Renal pelvis (tissue), 4 donors: ENCODE data around the gene ADAD2. TPM values are rescaled to one million over a fixed set of nuclear protein-coding genes. Genes with fewer than 3 reads are reported as not detected.

Experiments
- DNase-seq: peaks from one replicate; pipeline ENCODE4 v3.0.0-alpha.2; 2013
- polyA plus RNA-seq, 3 donors: library from polyadenylated mRNA; unstranded; fragments of 120-200 nt; gene quantifications; one replicate each; pipeline ENCODE4 v1.2.1, GENCODE V29; 2013; ENCODE audit not compliant: insufficient read length in 3 of 3

The ADAD2 gene
- polyA plus RNA-seq, 3 donors, result 0.16 to 0.34 (median 0.25) TPM

DNA sequence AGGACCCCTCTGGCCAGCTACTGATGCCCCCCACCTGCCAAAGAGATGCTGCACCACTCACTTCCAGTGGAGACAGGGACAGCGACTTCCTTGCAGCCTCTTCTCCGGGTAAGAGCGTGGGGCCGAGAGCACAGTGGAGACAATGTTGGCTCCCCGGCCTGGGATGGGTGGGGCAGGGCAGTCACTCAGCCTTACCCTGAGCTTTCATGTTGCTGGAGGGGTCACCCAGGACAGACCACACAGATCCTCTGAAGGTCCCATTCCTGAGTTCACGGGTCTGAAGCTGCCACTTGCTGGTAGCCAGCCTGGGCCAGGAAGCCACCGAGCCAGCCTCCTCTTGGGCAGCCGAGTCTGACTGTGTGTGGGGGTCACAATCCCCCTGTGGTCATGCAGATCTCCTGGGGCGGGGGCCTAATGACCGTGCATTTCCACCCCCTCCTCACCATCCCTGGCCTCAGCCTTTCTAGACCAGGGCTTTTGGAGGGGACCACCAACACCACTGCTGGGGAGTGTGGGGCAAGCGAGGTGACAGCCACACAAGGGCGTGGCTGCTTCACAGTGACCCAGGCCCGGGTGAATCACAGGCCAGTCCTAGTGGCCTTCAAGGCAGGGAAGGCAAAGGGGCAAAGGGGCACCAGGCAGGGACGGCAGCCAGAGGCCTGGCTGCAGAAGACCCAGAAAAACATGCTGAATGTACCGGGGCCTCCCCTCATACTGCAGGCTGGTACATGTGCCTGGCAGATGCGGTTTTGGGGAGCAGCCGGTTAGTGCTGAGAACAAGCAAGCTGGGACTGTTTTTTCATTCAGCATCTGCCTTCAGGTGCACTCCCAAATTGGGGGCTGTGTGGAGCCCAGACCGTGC is 14.5 kb upstream of the ADAD2 start:
- no peak for DNase-seq

DNA sequence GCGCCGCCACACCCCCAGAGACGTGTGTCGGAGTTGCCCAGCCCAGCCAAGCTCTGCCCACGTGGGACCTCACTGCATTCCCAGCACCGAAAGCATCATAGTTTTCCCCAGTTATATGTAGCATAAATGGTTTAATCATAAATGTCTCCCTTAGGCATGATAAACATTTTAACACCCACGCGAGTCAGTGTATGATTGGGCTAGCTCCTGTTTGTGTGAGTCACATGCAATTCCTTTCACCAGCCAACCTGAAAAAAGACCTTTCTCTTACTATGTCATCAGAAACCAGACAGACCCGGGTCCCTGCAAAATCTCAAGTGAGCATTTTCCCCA is 13.2 kb upstream of the ADAD2 start:
- no peak for DNase-seq

DNA sequence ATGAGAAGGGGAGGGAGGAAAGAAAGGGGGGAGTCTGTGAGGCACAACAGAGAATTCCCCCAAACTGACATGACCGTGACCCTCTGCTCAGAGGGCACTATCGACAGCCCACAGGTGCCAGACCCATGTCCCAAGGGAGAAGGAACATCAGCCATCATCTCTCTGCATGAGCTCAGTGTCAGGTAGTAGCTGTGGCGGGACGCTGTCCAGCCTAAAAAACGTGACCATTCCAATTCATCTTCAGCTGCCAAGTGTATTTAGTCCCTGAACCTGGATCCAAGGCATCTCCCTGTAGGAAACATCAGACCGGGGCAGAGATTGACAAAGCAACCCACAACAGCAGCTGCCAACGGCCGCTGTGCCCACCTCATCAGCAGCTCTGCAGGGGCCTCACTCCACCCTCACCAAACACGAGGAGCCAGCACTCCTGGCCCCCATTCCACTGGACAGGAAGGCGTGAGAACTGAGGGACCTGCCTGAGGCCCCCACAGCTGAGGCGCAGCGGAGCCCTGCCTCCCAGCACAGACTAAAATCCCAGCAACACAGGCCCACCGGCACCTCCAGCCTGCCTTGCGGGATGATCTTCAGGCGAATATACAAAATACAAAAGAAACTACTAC is 12.7 kb upstream of the ADAD2 start:
- DNase-seq, result no peak

DNA sequence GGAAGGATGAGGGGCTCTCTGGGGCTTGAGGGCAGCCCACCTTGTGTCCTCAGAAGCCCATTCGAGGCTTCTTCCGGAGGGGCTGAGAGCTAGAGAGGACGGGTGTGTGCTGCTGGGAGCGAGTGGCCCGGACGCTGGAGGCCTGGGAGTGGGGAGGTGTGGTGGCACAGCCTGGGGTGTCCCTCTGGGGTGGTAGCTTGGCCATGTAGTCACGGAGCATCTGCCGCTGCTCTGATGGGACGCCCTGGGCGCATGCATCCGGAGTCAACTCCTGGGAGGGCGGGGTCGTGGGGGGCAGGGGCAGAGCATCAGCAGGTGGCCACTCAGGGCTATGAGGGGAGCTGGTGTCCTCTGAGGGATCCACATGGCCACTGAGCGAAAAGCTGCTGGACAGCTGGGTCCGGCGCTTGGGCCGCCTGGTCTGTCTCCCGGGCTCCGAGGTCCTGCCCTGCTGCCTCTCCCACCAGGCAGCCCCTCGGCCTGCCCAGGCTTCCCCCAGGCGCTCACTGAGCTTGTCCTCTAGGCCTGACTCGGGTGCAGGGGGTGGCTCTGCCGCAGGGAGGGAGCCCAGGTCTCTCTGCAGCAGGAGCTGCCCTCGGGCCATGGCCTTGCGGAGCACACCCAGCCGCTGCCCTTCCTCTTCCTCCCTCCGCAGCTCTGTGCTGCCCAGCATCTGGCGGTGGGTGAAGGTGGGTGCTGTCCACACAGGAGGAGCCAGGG is 11.9 kb upstream of the ADAD2 start:
- DNase-seq, result no peak

DNA sequence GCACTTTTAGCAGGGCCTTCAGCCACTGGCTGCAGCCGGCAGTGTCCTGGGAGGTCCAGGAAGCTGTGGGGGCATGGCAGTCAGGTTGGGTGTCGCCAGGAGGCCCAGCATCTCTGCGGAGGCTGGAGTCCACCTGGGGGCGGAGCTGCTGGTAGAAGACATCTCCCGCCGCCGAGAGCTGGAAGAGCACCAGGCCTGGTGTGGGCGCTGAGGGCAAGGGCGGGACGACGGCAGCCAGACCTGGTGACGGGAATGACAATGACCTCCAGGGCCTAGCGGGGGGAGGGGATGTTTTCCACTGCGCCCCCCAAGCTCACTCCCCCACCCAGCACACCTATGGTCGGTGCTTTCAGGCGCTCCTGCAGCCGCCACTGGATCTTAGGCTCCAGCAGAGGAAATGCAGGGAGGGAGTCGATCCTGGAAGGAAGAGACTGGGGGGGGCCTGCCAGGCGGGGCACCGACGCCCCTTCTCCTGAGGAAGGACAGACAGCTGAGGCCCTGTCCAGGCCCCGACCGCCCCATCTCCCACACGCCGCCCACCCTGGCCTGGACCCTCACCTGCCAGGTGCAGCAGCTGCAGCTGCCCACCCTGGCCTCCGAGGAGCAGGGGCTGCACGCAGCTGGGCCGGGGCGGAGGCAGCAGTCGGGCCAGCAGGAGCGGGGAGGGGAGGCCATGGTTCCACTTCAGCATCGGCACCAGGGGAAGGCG is 11.2 kb upstream of the ADAD2 start:
- DNase-seq, result no peak

DNA sequence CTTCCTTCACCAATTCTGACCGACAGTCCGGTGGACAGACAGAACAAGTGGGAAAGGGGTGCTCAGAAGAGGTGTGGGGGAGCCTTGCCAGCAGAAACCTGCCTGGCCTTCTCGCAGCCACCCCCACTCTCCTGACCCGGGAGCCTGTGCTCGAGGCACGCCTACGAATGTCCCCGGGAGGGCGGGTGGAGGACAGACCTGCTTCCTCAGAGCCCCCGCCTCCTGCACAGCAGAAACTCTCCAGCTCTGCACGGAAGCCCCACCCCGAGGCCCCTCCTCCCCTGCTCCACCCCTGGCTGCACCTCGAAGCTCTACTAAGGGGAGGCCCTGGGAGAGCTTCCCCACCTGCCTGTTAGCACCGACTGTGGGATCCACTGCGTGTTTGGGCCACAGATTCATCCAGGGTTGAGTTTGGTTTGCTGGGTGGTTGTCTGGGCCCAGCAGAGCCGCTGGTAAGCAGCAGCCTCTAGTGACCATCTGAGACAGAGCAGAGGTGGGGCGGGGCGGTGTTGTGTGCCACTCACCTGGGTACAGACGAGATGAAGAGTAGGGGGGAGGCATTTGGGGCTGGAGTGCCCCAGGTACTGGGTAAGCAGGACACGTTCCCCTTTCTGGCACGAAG is 10.3 kb upstream of the ADAD2 start:
- no peak for DNase-seq

DNA sequence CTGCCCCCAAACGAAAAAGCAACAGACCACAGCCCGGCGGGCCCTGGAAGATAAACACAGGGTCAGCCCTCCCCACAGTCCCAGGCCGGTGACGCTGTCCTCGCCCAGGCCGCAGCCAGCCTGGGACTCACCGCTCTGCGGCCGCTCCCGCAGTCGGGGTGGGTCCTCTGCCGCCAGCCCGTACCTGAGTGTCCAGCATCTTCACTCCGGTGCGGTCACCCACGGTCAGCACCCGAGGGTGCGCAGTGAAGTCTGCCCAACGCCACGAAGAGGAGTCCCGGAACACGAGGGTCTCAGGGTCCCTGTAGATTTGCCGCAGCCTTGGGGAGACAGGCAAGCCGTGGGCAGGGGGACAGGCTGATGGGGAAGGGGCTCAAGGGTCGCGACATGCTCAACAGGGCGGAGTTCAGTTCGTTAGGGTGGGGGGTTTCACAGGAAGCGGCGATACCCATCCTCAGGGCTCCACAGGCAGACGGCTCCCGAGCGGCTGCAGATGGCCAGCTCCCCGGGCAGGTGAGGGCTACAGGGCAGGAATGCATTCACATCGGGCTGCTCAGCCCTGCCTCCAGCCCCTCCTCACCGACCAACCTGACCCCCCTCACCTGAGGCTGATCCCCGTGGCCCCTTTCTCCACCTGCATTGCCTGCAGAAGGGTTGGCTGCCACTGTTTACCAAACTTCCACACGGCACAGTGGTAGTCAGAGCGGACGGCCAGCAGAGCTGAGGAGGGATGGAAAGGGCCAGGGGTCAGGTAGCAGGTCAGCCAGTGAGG is 9.6 kb upstream of the ADAD2 start:
- DNase-seq, result no peak

DNA sequence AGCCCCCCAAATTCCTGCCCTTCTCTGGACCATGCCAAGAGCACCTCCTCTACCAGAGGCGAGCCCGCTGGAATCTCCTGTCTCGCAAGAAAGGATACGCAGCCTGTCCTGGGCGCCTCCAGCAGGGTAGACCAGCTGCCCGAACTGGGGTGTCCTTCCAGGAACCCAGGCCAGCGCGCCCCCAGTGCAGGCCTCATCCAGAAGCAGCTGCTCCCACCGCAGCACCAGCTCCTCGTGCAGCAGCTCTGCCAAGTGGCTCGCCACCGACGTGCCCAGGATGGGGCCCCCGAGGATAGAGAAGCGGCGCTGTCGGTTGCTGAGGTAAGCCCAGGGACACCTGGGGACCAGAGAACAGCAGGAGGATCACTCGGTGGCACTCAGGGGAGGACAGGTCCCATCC is 8.9 kb upstream of the ADAD2 start:
- no peak for DNase-seq

DNA sequence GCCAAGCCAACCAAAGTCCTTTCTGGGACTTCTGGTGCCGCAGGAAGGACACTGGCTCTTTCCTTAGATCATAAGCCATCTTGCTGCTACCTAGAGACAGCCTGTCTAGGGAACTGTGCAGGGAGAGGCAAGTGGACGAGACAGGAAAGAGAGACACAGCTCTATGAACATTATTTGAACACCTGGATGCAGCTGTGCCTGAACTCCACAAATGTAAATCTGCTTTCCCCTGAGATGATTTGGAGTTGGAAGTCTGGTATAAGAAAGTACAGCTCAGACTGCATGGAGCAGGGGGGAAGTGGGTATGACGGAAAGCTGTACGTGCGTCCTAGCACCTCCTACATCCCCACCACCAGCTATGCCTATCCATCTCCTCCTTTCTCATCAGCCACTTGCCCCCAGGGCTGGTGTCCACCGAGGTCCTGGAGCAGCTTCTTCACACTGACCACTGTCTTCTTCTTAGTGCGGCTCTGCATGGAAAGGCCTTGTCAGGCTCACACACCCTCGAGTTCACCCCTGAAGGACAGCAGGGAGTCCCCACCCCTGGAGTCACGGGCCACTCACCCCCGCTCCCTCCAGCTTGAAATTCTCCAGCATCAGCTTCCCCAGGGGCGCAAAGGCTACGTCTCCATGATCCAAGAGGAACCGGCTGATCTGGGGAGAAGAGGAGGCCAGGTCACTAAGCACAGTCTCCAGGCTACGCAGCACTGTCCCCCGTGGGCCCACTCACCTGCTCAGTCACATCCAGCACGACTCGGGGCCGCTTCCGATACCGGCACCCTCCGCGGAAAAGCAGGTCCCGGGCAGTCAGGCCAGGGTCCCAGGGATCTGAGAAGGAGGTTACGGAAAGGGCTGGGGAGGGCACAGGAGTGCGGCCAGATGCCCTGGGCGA is 8.0 kb upstream of the ADAD2 start:
- no peak for DNase-seq

DNA sequence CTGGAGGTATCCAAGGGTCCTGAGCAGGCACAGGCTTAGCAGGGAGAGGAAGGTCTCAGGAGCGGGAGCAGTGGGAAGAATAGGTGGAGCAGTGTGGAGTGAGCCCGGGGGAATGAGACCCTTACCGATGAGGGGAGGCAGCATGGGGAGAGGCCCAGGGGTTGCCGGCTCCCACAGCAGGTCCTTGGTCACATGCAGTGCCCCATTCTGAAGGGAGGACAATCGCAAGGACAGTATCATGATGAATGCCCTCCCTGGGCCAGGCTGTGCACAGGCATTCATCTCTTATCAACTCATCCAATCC is 7.4 kb upstream of the ADAD2 start:
- no peak for DNase-seq

DNA sequence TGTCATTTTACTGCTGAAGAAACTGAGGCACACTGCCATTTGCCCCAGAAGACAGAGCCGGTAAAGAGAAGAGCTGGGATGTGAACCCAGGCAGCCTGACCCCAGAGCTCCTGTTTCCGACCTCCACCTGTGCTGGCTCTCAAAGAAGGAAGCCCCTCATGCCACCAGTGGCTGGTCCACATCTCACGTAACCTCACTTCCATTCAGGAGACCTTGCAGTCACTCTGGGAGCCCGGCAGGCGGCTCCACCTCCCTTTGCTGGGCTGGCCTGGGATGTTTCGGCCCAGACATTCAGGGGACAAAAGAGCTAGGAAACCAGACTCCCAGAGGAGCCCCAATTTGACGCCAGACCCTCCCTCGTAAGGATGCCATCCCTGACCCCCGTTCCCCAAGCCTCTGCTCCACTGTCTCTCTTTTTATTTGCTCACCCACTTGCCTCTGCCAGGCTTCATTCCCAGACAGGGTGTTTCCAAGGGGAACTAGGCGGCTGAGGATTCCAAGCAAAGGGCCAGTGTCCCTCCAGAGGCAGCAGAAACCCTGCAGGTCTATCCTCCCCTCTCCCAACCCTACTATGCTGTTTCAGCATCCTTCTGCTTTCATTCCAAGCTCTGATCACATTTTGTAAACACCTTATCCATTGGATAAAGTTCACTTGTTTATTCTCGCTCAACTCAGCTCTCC is 6.9 kb upstream of the ADAD2 start:
- DNase-seq, result no peak

DNA sequence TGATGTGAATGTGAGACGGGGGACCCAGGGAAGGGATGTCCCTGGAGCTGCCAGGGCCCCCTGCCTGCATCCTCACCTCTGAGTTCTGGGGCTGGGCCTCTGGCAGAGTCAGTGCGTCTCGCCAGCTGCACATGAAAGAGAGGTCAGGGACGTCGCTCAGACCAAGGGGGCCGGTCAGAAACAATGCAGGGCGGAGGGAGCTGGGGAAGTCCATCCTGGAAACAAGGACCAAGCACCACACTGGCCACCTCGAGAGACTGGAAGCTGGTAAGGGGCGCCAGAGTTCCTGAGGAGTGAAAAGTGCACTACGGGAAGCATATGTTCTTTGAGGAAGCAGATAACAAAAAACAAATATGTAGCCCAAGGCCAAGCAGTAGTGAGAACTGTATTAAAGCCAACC is 6.2 kb upstream of the ADAD2 start:
- no peak for DNase-seq

DNA sequence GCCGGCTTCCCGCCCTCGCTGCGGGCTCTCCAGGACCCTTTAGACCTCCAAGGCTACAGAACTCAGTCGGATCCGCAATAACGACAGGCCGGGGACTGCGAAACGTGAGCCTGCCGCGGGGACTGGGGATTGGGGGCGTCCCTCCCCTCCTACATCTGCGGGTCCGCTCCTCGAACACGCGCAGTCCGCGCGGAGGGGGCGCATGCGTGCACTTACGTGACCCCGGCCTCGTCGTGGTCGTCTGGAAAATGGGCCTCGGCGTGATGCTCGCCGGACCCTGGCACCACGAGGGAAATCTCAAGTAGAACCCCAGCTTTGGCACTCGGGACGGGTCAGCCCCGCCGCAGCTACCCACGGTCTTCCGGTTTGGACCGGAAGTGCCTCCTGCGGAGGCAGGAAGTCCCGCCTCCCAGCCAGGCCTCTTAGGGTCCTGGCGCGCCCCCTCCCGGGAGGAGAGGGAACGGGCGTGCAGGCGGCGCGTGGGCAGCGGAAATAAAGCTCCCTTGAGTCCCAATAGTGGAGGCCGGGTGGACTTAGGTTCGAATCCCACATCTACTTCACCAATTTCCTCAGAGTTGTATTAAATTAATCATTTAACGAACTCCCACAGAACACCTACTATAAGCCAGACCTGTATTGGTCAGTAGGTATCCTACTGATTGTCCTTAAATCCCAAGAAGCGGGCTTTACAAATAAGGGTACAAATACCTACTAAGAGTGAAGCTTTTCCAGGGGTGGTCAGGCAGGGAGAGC is 4.1 kb upstream of the ADAD2 start, which contains the start of gene TAF1C:
Gene TAF1C, minus strand, starts transcription at position 373 of the 753 bp plus-strand sequence. CDS start 2,069 bp downstream, outside the sequence.
- DNase-seq, result peak; percentile 93

DNA sequence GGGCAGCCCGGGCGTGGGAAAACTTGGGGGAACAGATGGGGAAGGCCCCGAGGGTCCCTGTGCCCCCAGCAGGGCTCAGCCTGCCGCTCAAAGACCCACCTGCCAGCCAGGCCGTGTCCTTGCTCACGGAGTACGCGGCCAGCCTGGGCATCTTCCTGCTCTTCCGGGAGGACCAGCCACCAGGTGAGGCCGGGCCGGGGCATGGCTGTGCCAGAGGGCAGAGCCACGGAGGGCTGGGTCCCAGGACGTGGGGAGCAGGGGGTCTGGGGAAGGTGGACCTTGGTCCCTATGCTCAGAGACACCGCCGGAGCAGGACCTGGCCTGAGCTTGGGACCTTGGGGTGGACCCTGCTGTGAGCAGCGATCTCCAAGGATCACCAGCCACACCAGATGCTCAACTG is 509 bp downstream of the ADAD2 start:
- no peak for DNase-seq

DNA sequence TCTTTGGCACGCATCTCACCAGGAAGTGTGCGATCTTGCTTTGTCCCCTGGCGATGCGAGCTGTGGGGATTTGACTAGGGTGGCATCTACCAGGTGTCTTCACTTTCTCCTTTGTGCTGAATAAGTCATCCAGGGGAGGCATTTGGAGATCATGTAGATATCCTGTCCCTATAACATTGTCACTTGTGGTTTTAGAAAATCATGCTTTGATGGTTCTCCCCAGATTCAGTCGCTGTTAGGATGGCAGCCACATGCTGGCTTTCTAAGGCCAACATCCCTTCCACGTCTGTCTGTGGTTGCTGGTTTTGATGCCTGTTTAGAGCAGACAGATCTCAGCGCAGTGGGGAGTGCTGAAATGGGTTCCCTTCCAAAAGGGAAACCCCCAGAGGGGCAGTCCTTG is 2.5 kb downstream of the ADAD2 start:
- DNase-seq, result no peak

DNA sequence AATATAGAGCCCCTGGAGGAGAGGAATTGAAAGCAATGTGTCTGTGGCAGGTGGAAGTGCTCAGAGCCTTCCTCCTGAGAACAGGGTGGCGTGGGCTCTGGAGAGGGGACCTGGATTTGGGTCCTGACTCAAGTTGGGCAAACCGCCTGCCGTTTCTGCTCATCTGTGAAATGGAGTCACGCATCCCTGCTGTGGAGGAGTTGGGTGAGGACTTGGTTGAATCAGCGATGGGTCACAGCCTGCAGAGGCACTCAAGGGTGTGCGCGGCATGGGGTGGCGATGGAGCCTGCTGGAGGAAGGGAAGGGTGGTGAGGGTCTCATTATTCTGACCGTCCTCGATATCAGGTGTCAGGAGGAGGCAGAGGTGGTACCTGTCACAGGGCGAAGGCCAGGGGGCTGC is 3.1 kb downstream of the ADAD2 start:
- no peak for DNase-seq

DNA sequence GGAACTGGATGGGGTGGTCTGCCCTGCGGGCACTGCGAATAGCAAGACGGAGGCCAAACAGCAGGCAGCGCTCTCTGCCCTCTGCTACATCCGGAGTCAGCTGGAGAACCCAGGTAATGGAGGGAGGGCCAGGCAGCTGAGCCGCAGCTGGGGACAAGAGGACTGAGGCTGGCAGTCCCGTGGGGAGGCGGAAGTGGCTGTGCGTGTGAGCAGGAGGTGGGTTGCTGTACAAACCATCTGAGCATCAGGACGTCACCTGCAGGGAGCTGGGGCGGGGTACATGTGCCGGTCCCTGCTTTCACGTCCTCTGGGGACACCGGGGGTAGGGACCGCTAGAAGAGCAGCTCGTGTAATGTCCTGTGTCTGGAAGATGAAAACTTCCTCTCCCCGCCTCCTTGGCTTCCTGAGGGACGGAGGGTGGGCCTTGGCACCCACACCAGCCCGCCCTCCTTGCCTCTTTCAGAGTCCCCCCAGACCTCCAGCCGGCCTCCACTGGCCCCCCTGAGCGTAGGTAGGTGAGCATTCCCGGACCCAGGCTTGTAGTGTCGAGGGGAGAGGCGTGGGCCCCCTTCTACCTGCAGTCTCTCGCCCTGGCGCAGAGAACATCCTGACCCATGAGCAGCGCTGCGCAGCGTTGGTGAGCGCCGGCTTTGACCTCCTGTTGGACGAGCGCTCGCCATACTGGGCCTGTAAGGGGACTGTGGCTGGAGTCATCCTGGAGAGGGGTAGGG is 3.7 kb downstream of the ADAD2 start:
- no peak for DNase-seq
